ENCODE measurements around the gene TPGS2. TPM values are rescaled to one million over a fixed set of nuclear protein-coding genes. Genes with fewer than 3 reads are reported as not detected.

Gene TPGS2
- total and polyA plus RNA-seq, 2 of the 13 experiments (the other 11 are each of a cell fraction or from before 2014, with no cell fraction given): 73.3 to 137 TPM

GRCh38 chr18:36776650-36777049 is 52.2 kb downstream of the TPGS2 start:
- ATAC-seq (no peak), FAIRE-seq (no peak), DNase-seq (ENCODE audit: low spot score) (no peak)
- 0 out of 5 replicates have a peak, but pooled peaks cover 0 to 11% of the 10 kb centered on the region in 2 experiments for H3K27me3 ChIP-seq (ENCODE audit: control insufficient read depth in 1 of 2, insufficient read depth in 2 of 2, low read length in 2 of 2)
- H3K79me2 ChIP-seq (ENCODE audit: insufficient read depth, low read length): no peaks in the 10 kb centered on the region
- CTCF ChIA-PET (ENCODE audit: low intra/inter-chr PET ratio, low total read pairs): no interaction called here
- H4K20me1 ChIP-seq (ENCODE audit: insufficient read depth, low read length): no peaks in the 10 kb centered on the region
- in situ Hi-C loops (cut with HindIII; ENCODE audit: extremely low pct_ligation_motif_present, low pct_unique_long_range_greater_than_20kb) (no loop called here), intact Hi-C loops (cut with micrococcal nuclease; ENCODE audit: unreplicated experiment) (no loop called here)
- no peaks in the 10 kb centered on the region for H3K4me1 ChIP-seq (ENCODE audit: insufficient read depth, low read length)
- no peak overlapping the region for H3K4me3 ChIP-seq (replicated peaks in 1 of 3; ENCODE audit: insufficient read depth in 1 of 3, low read depth in 2 of 3, low read length in 3 of 3)
- 73% methylated on average over 5 of the region's 5 CpGs for WGBS (ENCODE audit: low lambda C conversion rate)
- TF ChIP-seq AGO1 (IDR thresholded peaks at IDR 0.05; ENCODE audit: low read depth, low read length, poor library complexity, severe bottlenecking) (no peak), PTBP1 (IDR thresholded peaks at IDR 0.05; ENCODE audit: low read depth, low read length, poor library complexity, severe bottlenecking) (no peak), USF2 (IDR thresholded peaks at IDR 0.05; ENCODE audit: low read depth, low read length) (no peak), USF2 (CRISPR knock-in tag; IDR thresholded peaks at IDR 0.05; ENCODE audit: borderline replicate concordance) (no peak)
- BruUV-seq (replicated peaks): no TSS peak
- POLR2A ChIA-PET: no interaction called here
- H2AFZ ChIP-seq (ENCODE audit: low read length): no peak overlapping the region
- H3K4me2 ChIP-seq (ENCODE audit: low read depth, low read length): no peak overlapping the region
- H3K36me3 ChIP-seq (replicated peaks in 1 of 2; ENCODE audit: control insufficient read depth in 1 of 2, insufficient read depth in 2 of 2, low read length in 2 of 2): no peaks in the 10 kb centered on the region
- no peak overlapping the region for H3K27ac ChIP-seq (ENCODE audit: extremely low read length, insufficient read depth, low read length)
- H3K9me3 ChIP-seq (ENCODE audit: low read length): no peaks in the 10 kb centered on the region
- no peak overlapping the region for H3K9ac ChIP-seq (ENCODE audit: insufficient read depth, low read depth, low read length)

- H4K20me1 ChIP-seq (ENCODE audit: insufficient read depth, low read length): no peaks in the 10 kb centered on the region
- no peaks in the 10 kb centered on the region for H3K79me2 ChIP-seq (ENCODE audit: insufficient read depth, low read length)
- FAIRE-seq: no peak
- DNase-seq (ENCODE audit: low spot score): no peak
- no peak for TF ChIP-seq MTERF4 (CRISPR knock-in tag; IDR thresholded peaks at IDR 0.05)
- TF ChIP-seq GLI4 (CRISPR knock-in tag; IDR thresholded peaks at IDR 0.05; ENCODE audit: borderline replicate concordance): no peak
- TF ChIP-seq TEF (CRISPR knock-in tag; IDR thresholded peaks at IDR 0.05): no peak
- no peak for TF ChIP-seq YY1 (IDR thresholded peaks at IDR 0.05; ENCODE audit: insufficient read depth, insufficient replicate concordance, low read depth, low read length)
- TF ChIP-seq KDM5B (CRISPR knock-in tag; IDR thresholded peaks at IDR 0.05; ENCODE audit: borderline replicate concordance): no peak
- TF ChIP-seq NFKBIZ (CRISPR knock-in tag; IDR thresholded peaks at IDR 0.05): no peak
- TF ChIP-seq STAG1 (CRISPR knock-in tag; IDR thresholded peaks at IDR 0.05): no peak
- TF ChIP-seq FIP1L1 (IDR thresholded peaks at IDR 0.05; ENCODE audit: borderline replicate concordance, insufficient read depth, low read depth, low read length): no peak
- no peak overlapping the region for H3K4me2 ChIP-seq (ENCODE audit: low read depth, low read length)
- H3K4me3 ChIP-seq (replicated peaks in 1 of 3; ENCODE audit: insufficient read depth in 1 of 3, low read depth in 2 of 3, low read length in 3 of 3): no peak overlapping the region
- no peak overlapping the region for H3K9ac ChIP-seq (ENCODE audit: insufficient read depth, low read depth, low read length)
- intact Hi-C loops (cut with micrococcal nuclease; ENCODE audit: unreplicated experiment) (no loop called here), in situ Hi-C loops (cut with HindIII; ENCODE audit: extremely low pct_ligation_motif_present, low pct_unique_long_range_greater_than_20kb) (no loop called here)
- H3K36me3 ChIP-seq (replicated peaks in 1 of 2; ENCODE audit: control insufficient read depth in 1 of 2, insufficient read depth in 2 of 2, low read length in 2 of 2): no peaks in the 10 kb centered on the region
- no peak overlapping the region for H2AFZ ChIP-seq (ENCODE audit: low read length)
- ChIA-PET CTCF (ENCODE audit: low intra/inter-chr PET ratio, low total read pairs) (no interaction called here), POLR2A (no interaction called here)
- H3K27ac ChIP-seq (ENCODE audit: extremely low read length, insufficient read depth, low read length): no peak overlapping the region
- no peaks in the 10 kb centered on the region for H3K9me3 ChIP-seq (ENCODE audit: low read length)
- no TSS peak for BruUV-seq (replicated peaks)
- no peak for ATAC-seq
- H3K4me1 ChIP-seq (ENCODE audit: insufficient read depth, low read length): no peaks in the 10 kb centered on the region
- 94% methylated on average over 2 of the region's 4 CpGs for WGBS (ENCODE audit: low lambda C conversion rate)
- H3K27me3 ChIP-seq (ENCODE audit: control insufficient read depth in 1 of 2, insufficient read depth in 2 of 2, low read length in 2 of 2): 0 out of 5 replicates have a peak, but pooled peaks cover 0 to 14% of the 10 kb centered on the region in 2 experiments
Observed at GRCh38 chr18:36775396-36775795, 53.4 kb downstream of the TPGS2 start.
